GM21390 (cell line): ENCODE data around the gene WRAP53.

Experiments used
- ATAC-seq: cut with Tn5 transposase; IDR thresholded peaks from one replicate; pipeline ENCODE4 v1.9.1; 2021; ENCODE audit not compliant: unreplicated experiment

Gene WRAP53

DNA sequence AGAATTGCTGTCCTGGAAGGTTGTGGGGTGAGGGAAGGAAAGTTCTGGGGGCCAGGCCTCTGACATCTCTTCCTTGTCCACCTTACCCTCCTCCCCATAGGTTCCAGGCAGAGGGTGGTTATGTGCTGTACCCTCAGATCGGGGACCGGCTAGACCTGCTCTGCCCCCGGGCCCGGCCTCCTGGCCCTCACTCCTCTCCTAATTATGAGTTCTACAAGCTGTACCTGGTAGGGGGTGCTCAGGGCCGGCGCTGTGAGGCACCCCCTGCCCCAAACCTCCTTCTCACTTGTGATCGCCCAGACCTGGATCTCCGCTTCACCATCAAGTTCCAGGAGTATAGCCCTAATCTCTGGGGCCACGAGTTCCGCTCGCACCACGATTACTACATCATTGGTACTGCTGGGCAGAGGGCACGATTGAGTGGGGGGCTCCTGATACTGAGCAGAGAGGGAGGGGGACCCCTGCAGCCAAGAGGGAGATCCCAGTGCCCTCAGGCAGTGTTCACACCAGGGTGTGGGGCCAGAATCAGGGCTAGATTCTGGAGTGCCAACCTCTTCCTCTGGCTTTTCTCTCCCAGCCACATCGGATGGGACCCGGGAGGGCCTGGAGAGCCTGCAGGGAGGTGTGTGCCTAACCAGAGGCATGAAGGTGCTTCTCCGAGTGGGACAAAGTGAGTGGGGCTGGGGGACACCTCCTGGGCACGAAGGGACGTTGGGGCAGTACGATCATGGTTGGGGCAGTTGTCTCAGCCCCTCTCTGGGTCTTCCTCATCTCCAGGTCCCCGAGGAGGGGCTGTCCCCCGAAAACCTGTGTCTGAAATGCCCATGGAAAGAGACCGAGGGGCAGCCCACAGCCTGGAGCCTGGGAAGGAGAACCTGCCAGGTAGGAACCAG is 19.8 kb downstream of the WRAP53 start:
- no peak for ATAC-seq

DNA sequence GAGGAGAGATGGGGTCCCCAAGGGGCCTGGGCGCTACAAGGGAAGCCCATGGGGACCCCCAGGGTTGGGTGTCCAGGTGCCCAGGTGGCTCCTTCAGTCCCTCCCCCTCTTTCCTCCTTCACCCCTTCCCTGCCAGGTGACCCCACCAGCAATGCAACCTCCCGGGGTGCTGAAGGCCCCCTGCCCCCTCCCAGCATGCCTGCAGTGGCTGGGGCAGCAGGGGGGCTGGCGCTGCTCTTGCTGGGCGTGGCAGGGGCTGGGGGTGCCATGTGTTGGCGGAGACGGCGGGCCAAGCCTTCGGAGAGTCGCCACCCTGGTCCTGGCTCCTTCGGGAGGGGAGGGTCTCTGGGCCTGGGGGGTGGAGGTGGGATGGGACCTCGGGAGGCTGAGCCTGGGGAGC is 20.8 kb downstream of the WRAP53 start:
- ATAC-seq, result no peak

DNA sequence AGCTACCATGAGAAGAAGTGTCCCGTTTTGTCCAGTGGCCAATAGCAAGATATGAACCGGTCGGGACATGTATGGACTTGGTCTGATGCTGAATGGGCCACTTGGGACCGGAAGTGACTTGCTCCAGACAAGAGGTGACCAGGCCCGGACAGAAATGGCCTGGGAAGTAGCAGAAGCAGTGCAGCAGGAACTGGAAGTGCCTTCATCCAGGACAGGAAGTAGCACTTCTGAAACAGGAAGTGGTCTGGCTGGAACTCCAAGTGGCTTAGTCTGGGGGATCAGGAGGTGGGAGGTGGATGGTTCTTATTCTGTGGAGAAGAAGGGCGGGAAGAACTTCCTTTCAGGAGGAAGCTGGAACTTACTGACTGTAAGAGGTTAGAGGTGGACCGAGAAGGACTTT is 22.0 kb downstream of the WRAP53 start:
- no peak for ATAC-seq

DNA sequence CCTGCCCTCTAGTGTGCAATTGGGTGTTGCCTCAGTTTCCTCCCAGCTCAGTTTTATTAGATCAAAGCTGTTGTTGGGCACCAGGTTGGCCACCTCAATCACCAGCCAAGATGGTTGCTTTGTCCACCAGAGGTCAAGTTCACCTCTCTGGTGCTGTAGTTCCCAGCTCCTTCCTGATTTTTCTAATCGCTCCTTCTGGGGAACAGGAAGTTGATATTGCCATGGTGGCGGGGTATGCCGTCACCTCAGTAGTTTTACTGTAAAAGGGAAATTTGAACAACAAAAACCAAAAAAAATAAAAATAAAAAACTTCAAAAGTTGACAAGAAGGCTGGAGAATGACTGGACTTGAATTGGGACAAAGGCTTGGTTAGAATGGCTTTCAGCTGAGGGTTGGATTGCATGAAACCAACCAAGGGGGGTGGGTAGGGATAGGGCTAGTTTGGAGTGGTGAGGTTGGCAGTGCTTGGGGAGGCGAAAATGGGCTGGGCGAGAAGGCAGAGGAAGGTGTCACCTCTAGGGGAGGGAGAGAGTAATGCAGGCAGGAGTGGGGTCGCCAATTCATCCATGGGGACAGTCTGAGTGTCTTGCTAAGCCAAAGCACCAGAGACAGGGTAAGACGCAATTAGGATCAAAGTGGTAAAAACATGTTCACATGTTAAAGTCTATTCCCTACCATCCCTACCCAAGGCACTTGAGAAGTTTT is 22.9 kb downstream of the WRAP53 start:
- no peak for ATAC-seq

DNA sequence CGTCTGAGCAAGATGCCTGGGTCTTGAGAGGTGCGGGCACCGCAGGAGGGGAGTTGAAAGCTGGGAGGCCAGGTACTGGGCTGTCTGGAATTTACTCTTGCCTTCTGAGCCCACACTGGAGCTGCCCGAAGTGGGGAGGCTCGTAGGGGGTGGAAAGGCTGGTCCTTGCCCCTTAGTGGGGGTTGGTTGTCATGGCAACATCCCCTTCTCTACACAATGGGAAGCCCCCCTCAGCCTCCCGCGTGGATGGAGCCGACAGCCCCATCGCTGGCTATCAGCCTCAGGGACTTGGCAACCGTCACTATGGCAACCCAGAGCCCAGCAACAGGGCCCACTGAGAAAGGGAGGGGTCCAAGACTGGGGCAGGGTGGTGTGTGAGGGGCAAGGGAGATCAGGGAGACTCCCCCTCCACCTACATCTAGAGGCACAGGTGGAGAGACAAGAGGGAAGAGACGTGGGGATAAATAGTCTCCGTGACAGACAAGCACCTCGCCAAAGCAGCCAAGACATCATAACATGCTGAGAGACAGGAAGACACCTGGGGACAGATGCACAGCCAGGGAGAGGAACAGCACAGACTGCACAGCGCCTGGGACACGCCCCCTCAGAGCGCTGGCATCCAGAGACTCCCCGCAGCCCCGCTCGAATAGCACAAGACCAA is 24.0 kb downstream of the WRAP53 start:
- no peak for ATAC-seq

DNA sequence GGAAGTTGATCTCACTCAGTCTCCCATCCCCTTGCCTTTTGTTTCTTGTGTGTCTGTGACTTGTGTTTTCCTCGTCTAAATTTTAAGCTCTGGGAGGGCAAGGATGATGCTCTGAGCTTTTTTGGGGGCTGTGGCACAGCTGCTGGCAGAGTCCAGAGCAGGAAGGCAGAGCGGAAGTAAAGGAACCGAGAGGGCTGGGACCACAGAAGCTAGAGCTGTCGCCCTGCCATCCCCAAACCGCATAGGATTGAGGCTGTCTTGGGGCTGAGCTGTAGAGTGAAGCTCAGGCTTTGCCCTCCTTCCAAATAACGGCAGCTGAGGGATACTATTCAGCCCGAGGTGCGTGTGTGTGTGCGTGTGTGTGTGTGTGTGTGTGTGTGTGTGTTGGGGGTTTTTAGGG is 25.5 kb downstream of the WRAP53 start:
- ATAC-seq, result no peak

DNA sequence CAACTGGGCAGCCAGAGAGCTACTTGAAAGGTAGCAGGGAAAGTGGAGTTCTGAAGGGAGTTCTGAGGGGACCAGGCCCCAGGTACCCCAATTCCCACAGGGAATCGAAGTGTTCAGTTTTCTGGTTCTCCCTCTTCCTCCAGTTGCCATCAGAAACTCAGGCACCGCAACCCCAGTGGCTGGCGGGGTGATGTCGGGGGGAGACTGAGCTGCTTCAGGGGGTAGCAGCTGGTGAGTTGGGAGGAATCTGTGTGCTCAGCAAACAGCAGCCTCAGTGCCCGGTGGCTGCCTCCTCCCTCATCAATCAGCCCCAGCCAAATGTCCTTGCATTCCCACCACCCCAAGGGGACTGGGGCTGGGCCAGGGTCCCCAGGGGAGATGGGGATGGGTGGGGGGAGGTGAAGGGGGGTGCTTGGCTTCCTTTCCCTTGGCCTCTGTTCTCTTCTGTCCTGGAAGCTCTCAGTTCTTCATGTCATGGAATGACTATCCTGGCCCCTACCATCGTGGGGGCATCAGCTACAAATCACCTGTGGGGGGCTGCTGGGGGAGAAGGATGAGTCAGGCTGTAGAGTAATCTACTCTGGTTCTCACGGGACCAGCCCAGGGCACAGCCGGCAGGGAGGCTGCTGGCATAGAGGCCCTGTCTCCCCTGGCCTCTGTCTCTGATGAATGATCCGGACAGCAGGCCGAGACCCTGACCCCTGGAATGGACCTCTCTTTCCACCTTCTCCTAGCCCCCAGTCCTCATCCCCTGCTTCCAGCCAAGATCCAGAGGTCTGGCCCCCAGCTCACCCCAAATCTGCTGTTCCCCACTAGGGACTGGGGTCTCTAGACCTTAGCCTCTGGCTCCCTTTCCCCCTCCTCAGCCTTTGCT is 26.7 kb downstream of the WRAP53 start:
- ATAC-seq, result no peak

DNA sequence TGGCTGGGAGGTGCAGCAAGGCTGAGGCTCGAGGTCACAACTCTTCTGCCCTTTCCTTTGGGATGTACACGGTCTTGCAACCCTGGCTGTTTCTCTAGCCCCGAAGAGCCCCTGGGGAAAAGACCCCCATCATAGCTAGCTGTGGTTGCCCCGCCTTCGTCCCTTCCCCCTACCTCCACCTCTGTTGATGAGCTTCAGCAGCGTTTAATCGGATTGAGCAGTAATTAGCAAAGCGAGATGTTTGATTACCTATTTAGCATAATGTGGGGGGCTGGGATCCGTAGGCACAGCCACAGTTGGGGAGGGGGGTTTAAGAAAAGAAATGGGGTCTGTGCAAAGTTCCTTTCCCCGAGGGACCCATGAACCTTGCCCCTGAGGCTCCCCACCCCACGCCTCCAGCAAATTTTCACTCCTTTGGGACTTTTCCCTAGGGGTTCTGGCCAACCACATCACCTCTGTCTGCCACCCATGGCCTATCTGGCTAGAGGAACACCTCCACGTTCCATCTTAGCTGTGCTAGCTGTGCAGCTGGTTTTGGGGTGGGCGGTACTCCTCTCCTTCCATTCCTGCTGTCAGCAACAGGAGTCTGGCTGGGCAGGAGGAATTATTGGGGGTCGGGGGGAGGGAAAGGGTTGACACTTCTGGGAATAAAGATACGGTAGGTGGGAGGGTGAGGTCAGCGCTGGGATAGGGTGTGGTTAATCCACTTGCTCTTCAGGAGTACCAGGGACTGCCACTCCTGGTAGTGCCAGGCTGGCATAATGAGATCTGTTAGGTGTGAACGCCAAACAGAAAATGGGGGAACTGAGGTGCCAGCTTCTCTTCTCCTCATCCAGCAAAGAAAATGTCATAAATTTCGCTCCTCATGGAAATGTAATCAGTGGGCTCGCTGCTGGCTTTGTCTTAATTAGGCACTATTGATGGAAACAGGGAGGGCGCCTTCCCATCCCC is 27.9 kb downstream of the WRAP53 start:
- no peak for ATAC-seq

DNA sequence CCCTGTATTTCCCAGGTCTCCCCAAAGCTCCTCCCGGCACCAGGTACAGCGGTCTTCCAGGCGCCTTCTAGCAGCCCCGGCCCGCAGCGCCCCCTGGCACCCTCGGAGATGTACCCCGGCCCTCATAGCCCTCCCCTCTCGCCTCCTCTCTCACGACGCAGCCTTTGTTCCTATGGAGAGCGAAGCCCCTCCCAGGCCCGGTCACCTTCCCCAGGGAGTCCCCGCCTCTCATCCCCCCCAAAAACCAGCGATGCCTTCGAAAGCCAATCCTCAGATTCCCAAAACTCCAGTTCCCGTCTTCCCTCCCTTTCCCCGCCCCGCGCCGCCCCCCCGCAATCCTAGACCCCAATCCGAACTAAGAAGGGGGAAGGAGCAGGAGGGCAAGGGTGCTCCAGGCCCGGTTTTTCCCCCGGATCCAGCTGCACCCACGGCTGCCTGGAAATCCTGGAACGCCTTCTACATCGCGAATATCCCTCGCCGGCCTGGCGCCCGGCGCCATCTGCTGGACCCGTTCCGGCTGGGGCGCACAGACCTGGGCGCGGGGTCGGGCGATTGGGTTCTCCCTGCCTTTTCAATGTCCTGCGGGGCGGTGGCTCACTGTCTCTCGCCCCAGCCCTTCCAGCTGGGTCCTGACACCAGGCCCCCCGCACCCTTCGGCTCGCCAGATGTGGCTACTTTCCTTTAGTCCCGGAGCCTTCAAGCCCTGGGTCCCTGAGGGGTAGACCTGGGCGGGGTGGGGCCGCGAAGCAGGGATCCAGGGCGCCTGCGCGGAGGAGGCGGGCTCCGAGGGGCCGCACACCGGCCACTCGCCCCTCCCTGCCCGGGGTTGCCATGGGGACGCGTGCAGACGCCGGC is 28.9 kb downstream of the WRAP53 start, which contains the start of gene DNAH2:
TSS of gene DNAH2 (plus strand) at position 844 of the 855 bp plus-strand sequence. CDS start 1,991 bp downstream, outside the sequence.
- ATAC-seq, result no peak

DNA sequence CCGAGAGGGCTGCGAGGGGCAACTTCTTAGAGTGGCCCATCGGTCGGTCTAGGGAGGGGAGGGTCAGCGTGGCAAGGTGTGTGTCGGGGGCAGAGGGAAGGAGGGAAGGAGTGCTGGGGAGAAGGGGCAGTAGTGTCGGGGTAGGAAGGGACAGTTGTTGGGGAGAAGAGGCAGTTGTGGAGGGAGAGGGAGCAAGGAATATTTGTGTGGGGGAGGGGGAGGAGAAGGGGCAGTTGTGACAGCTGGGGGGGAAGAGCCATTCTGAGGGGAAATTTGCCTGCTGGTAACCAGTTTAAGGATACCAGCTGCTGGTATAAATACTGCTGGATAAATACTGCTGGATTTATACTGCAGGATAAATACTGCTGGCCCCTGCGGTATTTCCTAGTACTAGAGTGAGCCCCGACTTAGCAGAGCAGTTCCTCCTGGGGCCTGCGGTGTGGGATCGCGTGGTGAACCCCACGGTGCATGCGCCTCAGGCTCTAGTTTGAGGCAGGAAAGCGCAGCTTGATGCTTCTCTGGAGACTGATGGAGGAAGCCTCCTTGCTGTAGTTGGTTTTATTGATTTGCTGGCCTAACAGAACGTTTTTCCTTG is 29.6 kb downstream of the WRAP53 start:
- ATAC-seq, result no peak

DNA sequence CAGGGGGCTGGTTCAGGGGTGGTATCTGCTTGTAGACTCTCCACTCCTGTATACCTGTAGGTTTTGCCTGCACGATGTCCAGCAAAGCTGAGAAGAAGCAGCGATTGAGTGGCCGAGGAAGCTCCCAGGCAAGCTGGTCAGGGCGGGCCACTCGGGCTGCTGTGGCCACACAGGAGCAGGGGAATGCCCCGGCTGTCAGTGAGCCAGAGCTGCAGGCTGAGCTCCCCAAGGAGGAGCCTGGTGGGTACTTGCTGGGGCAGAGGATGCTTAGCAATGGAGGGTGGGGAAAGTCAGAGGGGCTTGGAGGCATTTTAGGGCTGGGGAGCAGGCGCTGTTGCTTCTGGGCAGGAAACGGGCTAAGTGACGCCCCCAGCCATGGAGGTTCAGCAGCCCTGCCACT is 31.4 kb downstream of the WRAP53 start:
- no peak for ATAC-seq

DNA sequence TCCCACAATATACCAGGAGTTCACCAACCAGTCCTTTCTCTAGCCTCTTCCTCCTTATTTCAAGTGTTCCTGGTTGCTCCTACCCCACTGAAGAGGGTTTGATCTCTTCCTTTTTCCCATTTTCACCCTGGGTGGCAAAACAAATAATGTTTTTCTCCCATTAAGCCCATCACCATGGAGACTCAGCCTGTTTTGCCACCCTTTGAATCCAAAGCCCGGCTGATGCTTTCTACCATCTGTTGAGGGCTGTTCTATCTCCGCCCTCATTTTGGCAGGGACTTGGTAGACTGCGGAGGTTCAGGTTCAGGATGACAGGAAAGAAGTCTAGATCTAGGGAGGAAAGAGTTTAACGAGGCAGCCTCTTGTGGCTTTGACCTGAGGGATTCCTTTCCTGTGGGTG is 31.8 kb downstream of the WRAP53 start:
- no peak for ATAC-seq

DNA sequence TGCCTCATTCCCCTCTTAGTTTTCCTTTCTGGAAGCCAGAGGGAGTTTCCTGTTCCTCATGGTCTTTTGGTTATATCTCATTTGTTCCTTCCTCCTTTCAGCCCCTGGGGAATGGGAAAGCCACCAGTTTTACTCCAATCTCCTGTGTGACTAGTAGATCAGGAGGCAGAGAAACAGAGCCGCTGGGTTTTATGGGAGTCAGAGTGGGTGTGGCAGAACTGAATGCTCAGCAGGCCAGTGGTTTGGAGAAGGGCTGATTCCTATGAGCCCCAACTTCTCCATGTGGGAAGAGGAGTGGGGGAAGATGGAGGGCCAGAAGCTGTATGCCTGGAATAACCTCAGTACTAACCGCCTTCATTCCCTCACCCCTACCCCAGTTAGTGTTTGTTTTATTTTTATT is 33.3 kb downstream of the WRAP53 start:
- ATAC-seq, result no peak

DNA sequence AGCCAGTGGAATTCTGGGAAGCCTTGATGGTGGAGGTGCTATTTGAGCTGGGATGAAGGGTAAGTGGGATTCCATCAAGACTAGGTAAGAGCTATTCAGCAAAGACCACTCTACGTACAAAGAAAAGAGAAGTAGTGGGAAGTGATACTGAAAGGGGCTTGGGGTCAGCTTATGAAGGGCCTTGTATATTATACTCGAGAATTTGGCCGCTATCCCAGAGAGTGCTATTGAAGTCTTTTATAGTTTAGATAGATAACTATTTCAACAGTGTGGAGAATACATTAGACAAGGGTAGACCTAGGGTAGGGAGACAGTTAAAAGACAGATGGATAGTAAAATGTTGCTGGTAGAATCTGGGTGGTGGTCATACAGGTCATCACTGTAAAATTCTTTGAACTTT is 39.6 kb downstream of the WRAP53 start:
- ATAC-seq, result no peak

DNA sequence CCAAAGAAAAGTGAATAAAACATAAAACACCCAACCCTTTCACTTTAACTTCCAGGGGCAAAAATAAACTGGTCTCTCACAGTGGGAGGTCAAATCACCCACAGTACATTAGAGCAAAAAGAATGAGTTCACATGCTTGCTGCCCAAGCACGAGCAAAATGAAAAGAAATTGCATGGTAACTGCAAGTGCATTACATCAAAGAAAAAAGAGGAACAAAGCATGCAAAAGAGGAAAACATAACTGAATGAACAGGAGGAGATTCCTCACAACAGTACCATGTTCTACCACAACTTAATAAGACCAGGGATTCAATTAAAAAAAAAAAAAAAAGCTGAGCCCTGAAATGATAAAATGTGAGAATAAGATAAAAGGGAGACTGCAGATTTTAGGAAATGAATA is 41.5 kb downstream of the WRAP53 start:
- ATAC-seq, result no peak

DNA sequence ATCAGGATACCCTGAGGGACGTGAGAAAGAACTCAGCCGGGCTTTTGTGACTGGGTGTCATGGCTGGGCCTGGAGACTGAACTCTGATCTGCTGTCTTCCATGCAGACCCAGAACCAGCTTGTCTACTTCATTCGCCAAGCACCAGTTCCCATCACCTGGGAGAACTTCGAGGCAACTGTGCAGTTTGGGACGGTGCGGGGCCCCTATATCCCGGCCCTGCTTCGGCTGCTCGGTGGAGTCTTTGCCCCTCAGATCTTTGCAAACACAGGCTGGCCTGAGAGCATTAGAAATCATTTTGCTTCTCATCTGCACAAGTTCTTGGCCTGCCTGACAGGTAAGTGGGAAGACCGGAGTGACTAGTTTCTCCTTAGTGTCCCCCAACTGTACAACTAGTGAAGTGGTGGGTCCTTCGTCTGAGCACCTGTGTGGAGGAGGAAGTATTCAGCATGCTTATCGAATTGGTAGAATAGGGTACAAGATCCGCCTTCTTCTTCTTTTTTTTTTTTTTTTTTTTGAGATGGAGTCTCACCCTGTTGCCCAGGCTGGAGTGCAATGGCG is 44.8 kb downstream of the WRAP53 start:
- ATAC-seq, result no peak

DNA sequence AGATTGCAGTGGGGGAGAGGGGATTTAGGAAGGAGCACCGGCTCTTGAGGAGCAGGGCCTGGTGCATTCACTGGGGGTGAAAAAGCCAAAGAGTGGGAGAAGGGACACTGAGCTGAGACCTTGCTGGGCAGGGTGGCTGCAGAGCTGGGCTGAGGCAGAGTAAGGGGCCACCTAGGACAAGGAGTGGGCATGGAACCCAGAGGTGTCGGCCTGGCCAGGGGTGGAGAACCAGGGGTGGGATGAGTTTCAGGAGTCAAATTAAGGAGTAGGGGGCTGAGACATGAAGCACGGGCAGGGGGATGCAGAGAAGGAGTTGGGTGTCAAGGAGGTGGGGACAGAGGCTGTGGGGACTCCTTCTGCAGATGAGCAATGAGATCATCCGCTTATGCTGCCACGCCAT is 49.3 kb downstream of the WRAP53 start:
- ATAC-seq, result no peak

DNA sequence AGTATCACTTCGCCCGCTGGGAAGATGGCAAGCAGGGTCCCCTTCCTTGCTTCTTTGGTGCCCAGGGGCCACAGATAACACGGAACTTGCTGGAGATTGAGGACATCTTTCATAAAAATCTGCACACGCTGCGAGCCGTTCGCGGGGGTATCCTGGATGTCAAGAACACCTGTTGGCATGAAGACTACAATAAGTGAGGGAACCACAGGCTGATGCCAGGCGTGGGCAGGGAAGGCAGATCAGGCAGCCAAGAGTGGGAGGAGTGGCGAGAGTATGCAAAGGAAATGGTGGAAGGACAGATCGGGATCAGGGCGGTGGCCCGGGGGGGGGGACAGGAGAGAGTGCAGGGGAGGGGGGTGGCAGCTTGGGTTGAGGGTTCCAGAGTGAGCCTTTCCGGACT is 51.5 kb downstream of the WRAP53 start:
- ATAC-seq, result no peak
